DMS79 treated with DMSO at 0.1 percent for 48 hours (cell line): ENCODE measurements around the gene GABRG2.
"Not testable (repeated sequence)": the region's sequence is repeated elsewhere in the genome, so short reads cannot be mapped to it uniquely, and the experiment has no call there.

Source experiments
- DNase-seq: peaks from one replicate; lab custom pipeline; 2025; lab: John Stamatoyannopoulos, UW

The GABRG2 gene

GRCh38 chr5:162067655-162068411 lies at the start of gene GABRG2:
Gene GABRG2, plus strand, starts transcription at chr5:162067773. Its CDS starts 227 bp downstream, at chr5:162068000.
- no peak for DNase-seq

GRCh38 chr5:162025312-162025711 lies 42.3 kb upstream of the GABRG2 start:
- DNase-seq, result no peak

GRCh38 chr5:162026803-162027202 lies 40.8 kb upstream of the GABRG2 start:
- no peak for DNase-seq

GRCh38 chr5:162037431-162037830 lies 30.1 kb upstream of the GABRG2 start:
- no peak for DNase-seq

GRCh38 chr5:162047279-162047678 lies 20.3 kb upstream of the GABRG2 start:
- no peak for DNase-seq

- no peak for DNase-seq
These were observed 14.9 kb upstream of the GABRG2 start for GRCh38 chr5:162052676-162053075.

- not testable (repeated sequence) for DNase-seq
These were observed 12.5 kb upstream of the GABRG2 start for GRCh38 chr5:162055095-162055494.

GRCh38 chr5:162067162-162067561 lies 411 bp upstream of the GABRG2 start:
- DNase-seq, result no peak

GRCh38 chr5:162068412-162068811 lies 839 bp downstream of the GABRG2 start:
- no peak for DNase-seq

GRCh38 chr5:162068936-162069335 lies 1.4 kb downstream of the GABRG2 start:
- no peak for DNase-seq

GRCh38 chr5:162078805-162079204 lies 11.2 kb downstream of the GABRG2 start:
- DNase-seq, result no peak

GRCh38 chr5:162091336-162091735 lies 23.8 kb downstream of the GABRG2 start:
- DNase-seq, result no peak

GRCh38 chr5:162096448-162096847 lies 28.9 kb downstream of the GABRG2 start:
- DNase-seq, result no peak

GRCh38 chr5:162107591-162107990 lies 40.0 kb downstream of the GABRG2 start:
- DNase-seq, result no peak

- DNase-seq, result no peak
These were observed 52.2 kb downstream of the GABRG2 start for GRCh38 chr5:162119801-162120200.

- DNase-seq, result no peak
These were observed 60.5 kb downstream of the GABRG2 start for GRCh38 chr5:162128117-162128516.

GRCh38 chr5:162132348-162132747 lies 64.8 kb downstream of the GABRG2 start:
- no peak for DNase-seq

GRCh38 chr5:162139190-162139589 lies 71.6 kb downstream of the GABRG2 start:
- DNase-seq, result no peak

- DNase-seq, result no peak
These were observed 86.7 kb downstream of the GABRG2 start for GRCh38 chr5:162154242-162154641.

- DNase-seq, result no peak
These were observed 92.8 kb downstream of the GABRG2 start for GRCh38 chr5:162160401-162160800.

GRCh38 chr5:162163663-162164062 lies 96.1 kb downstream of the GABRG2 start:
- DNase-seq, result no peak

- no peak for DNase-seq
These were observed 106.9 kb downstream of the GABRG2 start for GRCh38 chr5:162174358-162174974.

- no peak for DNase-seq
These were observed 119.8 kb downstream of the GABRG2 start for GRCh38 chr5:162187371-162187770.

- DNase-seq, result no peak
These were observed 122.1 kb downstream of the GABRG2 start for GRCh38 chr5:162189719-162190118.
